Endothelial cell of umbilical vein (primary cell): ENCODE measurements around the gene HTRA1. TPM values are rescaled to one million over a fixed set of nuclear protein-coding genes. Genes with fewer than 3 reads are reported as not detected.

ENCODE experiments used
- BruUV-seq: library from RNA; stranded (reverse); fragments of 400-500 nt; replicated peaks from 2 replicates; lab custom pipeline; 2021; lab: Mats Ljungman, UMichigan
- CTCF ChIA-PET: fragments of 300-600, 350-600 bp; sonication (Branson Sonifier 250); formaldehyde crosslinking; loops from one replicate; lab custom pipeline; 2021; ENCODE audit warnings: antibody characterized with exemption, inconsistent platforms; lab: Charles Lee
- POLR2A ChIA-PET: fragments of 300-600, 350-600 bp; sonication (Branson Sonifier 250); formaldehyde crosslinking; loops from one replicate; lab custom pipeline; 2021; ENCODE audit warnings: antibody characterized with exemption, inconsistent platforms; lab: Charles Lee
- DNase-seq: peaks from one replicate; pipeline ENCODE4 v3.0.0-alpha.2; 2011; ENCODE audit warnings: low read depth, low spot score
- FAIRE-seq: peaks from 2 replicates; lab custom pipeline; 2011; peaks lifted over from hg19 to GRCh38; lab: Jason Lieb, UNC
- H2AFZ ChIP-seq: 2 replicates; pipeline ENCODE4 v1.6.0; 2012; ENCODE audit warnings: low read depth, low read length, control low read depth, inconsistent platforms
- H3K27ac ChIP-seq: 2 replicates; pipeline ENCODE4 v1.5.1; 2011; ENCODE audit warnings: low read depth, mild to moderate bottlenecking, control low read depth, low read length, moderate library complexity; ENCODE audit not compliant: insufficient read depth
- H3K27me3 ChIP-seq, 2 experiments: 2 replicates each; pipeline versions ENCODE4 v1.6.0 to v1.6.1; 2011; ENCODE audit warnings: low read length in 2 of 2, mixed read lengths in 1 of 2; ENCODE audit not compliant: control insufficient read depth in 2 of 2, insufficient read depth in 2 of 2
- H3K36me3 ChIP-seq, 2 experiments: 2 replicates in 1 of 2; 3 replicates in 1 of 2; pipeline ENCODE4 v1.5.1; 2011; ENCODE audit warnings: low read length in 2 of 2, mild to moderate bottlenecking in 1 of 2, moderate library complexity in 1 of 2; ENCODE audit not compliant: control insufficient read depth in 2 of 2, insufficient read depth in 2 of 2; ENCODE audit errors: extremely low read depth in 1 of 2
- H3K4me1 ChIP-seq: 3 replicates; pipeline ENCODE4 v1.5.1; 2011; ENCODE audit warnings: mild to moderate bottlenecking, low read length; ENCODE audit not compliant: control insufficient read depth, insufficient read depth; ENCODE audit errors: extremely low read depth
- H3K4me2 ChIP-seq: 2 replicates; pipeline ENCODE4 v1.6.1; 2011; ENCODE audit warnings: low read length, control low read depth, mixed read lengths; ENCODE audit not compliant: insufficient read depth
- H3K4me3 ChIP-seq, 3 experiments: fragments of 200-600 bp in 1 of 3; sonication (generic), shearing (Covaris generic) in 1 of 3; replicated peaks in 1 of 3; 2 replicates each; pipeline ENCODE4 v1.5.1; 2011 to 2016; ENCODE audit warnings: control low read depth in 3 of 3, low read length in 3 of 3, mild to moderate bottlenecking in 2 of 3, inconsistent platforms in 1 of 3, low read depth in 1 of 3, moderate library complexity in 1 of 3; ENCODE audit not compliant: insufficient read depth in 1 of 3
- H3K79me2 ChIP-seq: 2 replicates; pipeline ENCODE4 v1.6.0; 2012; ENCODE audit warnings: low read length, inconsistent platforms; ENCODE audit not compliant: control insufficient read depth, insufficient read depth
- H3K9ac ChIP-seq: replicated peaks from 2 replicates; pipeline ENCODE3; 2011; ENCODE audit warnings: low read length, control low read depth; ENCODE audit not compliant: insufficient read depth; ENCODE audit errors: extremely low read depth
- H3K9me1 ChIP-seq: replicated peaks from 3 replicates; pipeline ENCODE4 v1.6.0; 2011; ENCODE audit warnings: mild to moderate bottlenecking, low read length; ENCODE audit not compliant: control insufficient read depth, insufficient read depth; ENCODE audit errors: extremely low read depth
- H3K9me3 ChIP-seq: replicated peaks from 2 replicates; pipeline ENCODE4 v1.5.1; 2012; ENCODE audit warnings: low read length, inconsistent platforms; ENCODE audit not compliant: control insufficient read depth, insufficient read depth
- H4K20me1 ChIP-seq: replicated peaks from 2 replicates; pipeline ENCODE3; 2011; ENCODE audit warnings: mild to moderate bottlenecking, low read length; ENCODE audit not compliant: control insufficient read depth, insufficient read depth; ENCODE audit errors: extremely low read depth
- EZH2 ChIP-seq: IDR thresholded peaks from 2 replicates; pipeline ENCODE4 v1.6.1; 2012; ENCODE audit warnings: borderline replicate concordance, low read depth, mild to moderate bottlenecking, moderate library complexity, low read length, inconsistent platforms; ENCODE audit not compliant: severe bottlenecking
- FOS ChIP-seq: IDR thresholded peaks from 2 replicates; pipeline ENCODE4 v1.6.1; 2011; ENCODE audit warnings: mild to moderate bottlenecking, low read length, moderate library complexity, borderline replicate concordance; ENCODE audit not compliant: insufficient read depth
- GATA2 ChIP-seq: IDR thresholded peaks from 2 replicates; pipeline ENCODE4 v1.7.0; 2011; ENCODE audit warnings: low read depth, mild to moderate bottlenecking, moderate library complexity, mixed read lengths, low read length; ENCODE audit not compliant: insufficient read length, insufficient read depth
- JUN ChIP-seq: IDR thresholded peaks from 2 replicates; pipeline ENCODE4 v1.6.1; 2011; ENCODE audit warnings: borderline replicate concordance, low read depth; ENCODE audit not compliant: insufficient read length, insufficient read depth
- MYC ChIP-seq: IDR thresholded peaks from one replicate; pipeline ENCODE4 v1.6.1; 2011; ENCODE audit warnings: mild to moderate bottlenecking, low read depth, low read length
- POLR2A ChIP-seq: IDR thresholded peaks from 2 replicates; pipeline ENCODE4 v1.6.1; 2012; ENCODE audit warnings: low read depth, mild to moderate bottlenecking, control low read depth, low read length
- POLR2AphosphoS5 ChIP-seq: IDR thresholded peaks from 2 replicates; pipeline ENCODE4 v1.6.1; 2012; ENCODE audit warnings: low read depth, mild to moderate bottlenecking, control low read depth, low read length, moderate library complexity; ENCODE audit not compliant: insufficient read depth
- dilution Hi-C: fragments of 300-500 bp; cut with MboI; formaldehyde crosslinking; loops from one replicate; pipeline ENCODE4 v1.15.0; 2019; ENCODE audit warnings: low sequenced_read_pairs; ENCODE audit not compliant: extremely low pct_ligation_motif_present
- intact Hi-C: fragments of 100-400 bp; cut with micrococcal nuclease; formaldehyde crosslinking; loops from one replicate; pipeline ENCODE4 v1.10.0; 2022
- polyA plus RNA-seq, 4 experiments: library from polyadenylated mRNA; depleted of rRNA in 3 of 4; stranded (reverse) in 3 of 4; unstranded in 1 of 4; fragments of >200 nt; gene quantifications; 2 replicates each; pipeline versions ENCODE4 v1.2.1 to v1.2.3, GENCODE V29; 2011 to 2012; ENCODE audit warnings: missing spikeins in 1 of 4
- total RNA-seq: library from RNA; stranded (reverse); gene quantifications from 2 replicates; pipeline ENCODE4 v1.2.3, GENCODE V29; 2021
- TF ChIP-seq, protein P1 (sequence below): IDR thresholded peaks from 2 replicates; pipeline ENCODE4 v1.6.1; 2011; ENCODE audit not compliant: insufficient read depth, insufficient read length
- TF ChIP-seq, protein P2 (sequence below), 2 donors: IDR thresholded peaks; 1 replicate in 1 of 2; 2 replicates in 1 of 2; pipeline ENCODE4 v1.5.1; 2011; ENCODE audit warnings: low read length in 2 of 2, mild to moderate bottlenecking in 2 of 2, moderate library complexity in 2 of 2, control low read depth in 1 of 2, inconsistent platforms in 1 of 2, low read depth in 1 of 2; ENCODE audit not compliant: insufficient read depth in 1 of 2; ENCODE audit errors: extremely low read depth in 1 of 2

The HTRA1 gene
- total and polyA plus RNA-seq, 2 donors (not counting 3 experiments of a cell fraction or from before 2014, with no cell fraction given) = 192 to 270 TPM

DNA sequence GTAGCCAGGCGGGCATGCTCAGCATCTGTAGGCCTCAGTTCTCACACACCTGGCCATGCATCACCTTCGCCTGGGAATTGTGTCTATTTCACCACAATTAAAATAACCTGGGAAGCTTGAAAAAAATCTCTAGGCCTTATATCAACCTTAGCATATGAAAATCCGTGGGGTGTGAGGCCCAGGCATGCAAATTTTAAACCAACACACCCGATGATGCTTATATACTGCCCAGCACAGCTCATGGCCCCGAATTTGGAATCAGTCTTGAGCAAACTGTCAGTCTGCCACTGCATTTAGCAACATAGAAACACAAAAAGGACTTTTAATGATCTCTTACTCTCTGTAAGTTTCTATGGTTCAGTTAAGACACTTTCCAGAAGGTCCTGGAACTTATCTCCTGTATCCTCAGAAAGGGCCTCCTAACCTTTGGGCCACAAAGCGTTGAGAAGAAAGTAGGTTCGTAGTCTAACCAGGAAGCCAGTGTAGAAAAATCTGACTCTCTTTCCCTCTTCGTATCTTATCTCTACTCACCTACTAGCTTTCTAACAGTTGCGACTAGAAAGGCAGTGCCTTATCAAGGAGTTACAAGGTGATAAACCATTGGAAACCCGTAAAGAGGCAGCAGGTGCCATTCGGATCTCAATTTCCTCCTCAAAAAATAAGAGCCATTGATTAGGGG, 87.2 kb downstream of the HTRA1 start:
- intact Hi-C loops (no loop called here), dilution Hi-C loops (no loop called here)
- Histone ChIP-seq H3K9me3 (no peaks in the 10 kb centered on the region), H3K27ac (no peak overlapping the region), H3K9me1 (no peaks in the 10 kb centered on the region), H3K4me3 (no peak overlapping the region), H3K4me2 (no peak overlapping the region), H3K27me3 (no peaks in the 10 kb centered on the region), H3K9ac (no peak overlapping the region), H3K79me2 (no peaks in the 10 kb centered on the region), H3K4me1 (no peaks in the 10 kb centered on the region), H3K36me3 (no peaks in the 10 kb centered on the region), H2AFZ (no peak overlapping the region), H4K20me1 (no peaks in the 10 kb centered on the region)
- ChIA-PET POLR2A (no interaction called here), CTCF (interaction anchor here (0.8 to 1.8 kb wide), 5 partner anchors 17 to 269 kb away, joined by 3 to 9 read pairs (median 4); no protein-coding TSS in a partner anchor)
- BruUV-seq = no TSS peak
- TF ChIP-seq, protein P1, sequence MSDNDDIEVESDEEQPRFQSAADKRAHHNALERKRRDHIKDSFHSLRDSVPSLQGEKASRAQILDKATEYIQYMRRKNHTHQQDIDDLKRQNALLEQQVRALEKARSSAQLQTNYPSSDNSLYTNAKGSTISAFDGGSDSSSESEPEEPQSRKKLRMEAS = no peak
- TF ChIP-seq JUN (no peak), EZH2 (no peak), POLR2AphosphoS5 (no peak), FOS (no peak), MYC (no peak), POLR2A (no peak), GATA2 (no peak)
- TF ChIP-seq, protein P2, sequence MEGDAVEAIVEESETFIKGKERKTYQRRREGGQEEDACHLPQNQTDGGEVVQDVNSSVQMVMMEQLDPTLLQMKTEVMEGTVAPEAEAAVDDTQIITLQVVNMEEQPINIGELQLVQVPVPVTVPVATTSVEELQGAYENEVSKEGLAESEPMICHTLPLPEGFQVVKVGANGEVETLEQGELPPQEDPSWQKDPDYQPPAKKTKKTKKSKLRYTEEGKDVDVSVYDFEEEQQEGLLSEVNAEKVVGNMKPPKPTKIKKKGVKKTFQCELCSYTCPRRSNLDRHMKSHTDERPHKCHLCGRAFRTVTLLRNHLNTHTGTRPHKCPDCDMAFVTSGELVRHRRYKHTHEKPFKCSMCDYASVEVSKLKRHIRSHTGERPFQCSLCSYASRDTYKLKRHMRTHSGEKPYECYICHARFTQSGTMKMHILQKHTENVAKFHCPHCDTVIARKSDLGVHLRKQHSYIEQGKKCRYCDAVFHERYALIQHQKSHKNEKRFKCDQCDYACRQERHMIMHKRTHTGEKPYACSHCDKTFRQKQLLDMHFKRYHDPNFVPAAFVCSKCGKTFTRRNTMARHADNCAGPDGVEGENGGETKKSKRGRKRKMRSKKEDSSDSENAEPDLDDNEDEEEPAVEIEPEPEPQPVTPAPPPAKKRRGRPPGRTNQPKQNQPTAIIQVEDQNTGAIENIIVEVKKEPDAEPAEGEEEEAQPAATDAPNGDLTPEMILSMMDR (IDR thresholded peaks at IDR 0.05; ENCODE audit: extremely low read depth in 1 of 2, insufficient read depth in 1 of 2, low read depth in 1 of 2, low read length in 2 of 2) = no peak
- no peak for DNase-seq
- no peak for FAIRE-seq
